CD4-positive, alpha-beta T cell treated with Interleukin-15 for 4 hours (primary cell): Measurements from ENCODE around the gene CANT1.

Experiments
- DNase-seq: peaks from one replicate; pipeline ENCODE4 v3.0.0-alpha.2; 2020; ENCODE audit warnings: low spot score

CANT1 gene

GRCh38 chr17:79008666-79009387 lies 737 bp downstream of the CANT1 start:
- no peak for DNase-seq

- DNase-seq = no peak
These were observed 1.8 kb downstream of the CANT1 start for GRCh38 chr17:79007504-79008381.

GRCh38 chr17:79006794-79007503 lies 2.6 kb downstream of the CANT1 start:
- no peak for DNase-seq

- DNase-seq = no peak
These were observed 3.5 kb downstream of the CANT1 start for GRCh38 chr17:79006046-79006445.

- DNase-seq = no peak
These were observed 4.3 kb downstream of the CANT1 start for GRCh38 chr17:79005063-79005861.

- no peak for DNase-seq
These were observed 5.7 kb downstream of the CANT1 start for GRCh38 chr17:79003661-79004411.

- DNase-seq = no peak
These were observed 6.6 kb downstream of the CANT1 start for GRCh38 chr17:79002796-79003593.

GRCh38 chr17:79002291-79002690 lies 7.3 kb downstream of the CANT1 start:
- DNase-seq = no peak

GRCh38 chr17:79001190-79002020 lies 8.2 kb downstream of the CANT1 start:
- DNase-seq = no peak

- no peak for DNase-seq
These were observed 9.0 kb downstream of the CANT1 start for GRCh38 chr17:79000396-79001189.

GRCh38 chr17:78999947-79000395 lies 9.6 kb downstream of the CANT1 start:
- DNase-seq = no peak

- DNase-seq = no peak
These were observed 10.4 kb downstream of the CANT1 start for GRCh38 chr17:78999056-78999768.

- DNase-seq = no peak
These were observed 11.1 kb downstream of the CANT1 start for GRCh38 chr17:78998311-78999055.

GRCh38 chr17:78997881-78998280 lies 11.7 kb downstream of the CANT1 start:
- no peak for DNase-seq

GRCh38 chr17:78997231-78997741 lies 12.3 kb downstream of the CANT1 start:
- DNase-seq = no peak

- DNase-seq = no peak
These were observed 12.8 kb downstream of the CANT1 start for GRCh38 chr17:78996781-78997201.
